ENCODE measurements around the gene SIAH1.

Gene SIAH1

DNA sequence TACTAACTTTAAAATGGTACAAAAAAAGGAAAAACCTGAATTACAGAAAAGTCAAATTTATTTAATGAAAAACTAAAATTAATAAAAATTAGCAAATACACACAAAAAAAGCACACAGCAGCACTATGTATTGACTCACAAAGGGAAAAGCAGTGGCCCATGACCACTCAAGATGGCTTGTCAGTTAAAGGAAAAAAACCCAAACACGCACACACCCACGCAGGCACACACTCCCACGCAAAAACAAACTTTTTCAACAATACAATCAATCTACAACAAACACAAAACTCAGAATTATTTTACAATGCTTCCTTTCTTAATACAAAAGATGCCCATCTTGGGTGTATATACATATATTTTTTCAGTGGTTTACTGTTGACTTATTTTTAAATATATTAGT is 24.2 kb downstream of the SIAH1 start:
- TF ChIP-seq GATA2 (IDR thresholded peaks at IDR 0.05; ENCODE audit: low read depth, low read length) (no peak), GATA3 (IDR thresholded peaks at IDR 0.05; ENCODE audit: low read depth, low read length) (no peak)

DNA sequence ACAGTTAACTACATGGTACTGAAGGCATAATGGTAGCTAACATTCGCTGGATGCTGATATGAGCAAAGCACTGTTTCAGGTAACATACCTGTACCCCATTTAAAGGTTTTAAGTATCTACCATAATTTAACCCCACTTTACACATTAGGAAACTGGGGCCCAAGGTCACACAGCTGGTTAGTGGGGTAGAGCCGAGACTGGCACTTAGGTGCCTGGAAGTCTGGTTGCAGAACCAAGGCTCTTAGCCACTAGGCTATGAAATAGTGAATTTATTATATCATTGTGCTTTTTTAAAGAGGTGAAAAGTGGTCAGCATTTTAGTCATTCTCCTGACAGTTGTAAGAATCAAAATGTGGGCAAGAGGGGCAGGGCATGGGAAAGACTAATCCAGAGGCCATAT is 25.2 kb downstream of the SIAH1 start:
- no peak for TF ChIP-seq GATA2 (IDR thresholded peaks at IDR 0.05; ENCODE audit: low read depth, low read length)
- no peak for TF ChIP-seq GATA3 (IDR thresholded peaks at IDR 0.05; ENCODE audit: low read depth, low read length)

DNA sequence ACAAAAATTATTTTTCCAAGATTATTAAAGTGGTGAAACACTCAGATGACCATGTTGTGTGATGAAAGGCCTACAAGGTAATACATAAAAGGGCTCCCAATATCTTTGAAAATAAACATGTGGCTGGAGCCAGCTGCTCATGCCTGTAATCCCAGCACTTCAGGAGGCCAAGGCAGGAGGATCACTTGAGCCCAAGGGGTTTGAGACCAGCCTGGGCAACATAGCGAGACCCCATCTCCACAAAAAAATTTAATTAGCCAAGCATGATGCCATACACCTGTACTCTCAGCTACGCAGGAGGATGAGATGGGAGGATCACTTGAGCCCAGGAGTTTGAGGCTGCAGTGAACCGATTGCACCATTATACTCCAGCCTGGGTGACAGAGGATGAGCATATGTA is 26.8 kb downstream of the SIAH1 start:
- TF ChIP-seq GATA3 (IDR thresholded peaks at IDR 0.05; ENCODE audit: low read depth, low read length), result no peak
- no peak for TF ChIP-seq GATA2 (IDR thresholded peaks at IDR 0.05; ENCODE audit: low read depth, low read length)

DNA sequence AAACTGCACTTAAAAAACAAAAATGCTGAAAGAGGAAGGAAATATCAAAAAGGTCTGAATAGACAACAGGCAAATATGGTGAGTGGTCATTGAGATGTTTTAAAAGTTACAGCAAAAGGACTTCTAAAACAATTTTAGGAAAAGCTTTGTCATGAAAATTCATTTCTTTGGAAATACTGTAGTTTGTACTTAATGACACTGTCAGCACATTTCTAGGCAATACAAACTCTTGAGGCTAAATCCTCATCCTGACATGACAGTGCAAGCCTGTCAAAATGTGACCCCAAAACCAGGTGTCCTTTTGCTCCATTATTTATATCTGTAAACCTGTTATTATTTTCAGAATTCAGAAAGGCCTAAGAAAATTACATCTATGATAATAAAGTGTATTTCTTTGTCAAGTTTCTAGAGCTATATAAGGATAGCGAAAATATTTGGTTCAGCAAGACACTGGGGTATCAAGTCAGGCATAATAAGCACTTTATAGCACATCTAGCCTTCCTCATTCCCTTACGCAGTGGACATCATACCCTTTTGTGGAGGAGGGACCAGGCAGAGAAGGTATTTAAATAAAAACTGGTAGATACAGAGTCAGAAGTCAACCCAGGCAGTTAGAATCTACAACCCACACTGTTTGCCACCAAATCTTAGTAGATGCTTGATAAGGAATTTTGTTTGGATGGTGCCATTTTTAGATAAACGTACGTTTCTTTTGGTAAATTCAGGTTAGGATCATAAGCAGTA is 28.4 kb downstream of the SIAH1 start:
- TF ChIP-seq GATA2 (IDR thresholded peaks at IDR 0.05; ENCODE audit: low read depth, low read length) (no peak), GATA3 (IDR thresholded peaks at IDR 0.05; ENCODE audit: low read depth, low read length) (no peak)

DNA sequence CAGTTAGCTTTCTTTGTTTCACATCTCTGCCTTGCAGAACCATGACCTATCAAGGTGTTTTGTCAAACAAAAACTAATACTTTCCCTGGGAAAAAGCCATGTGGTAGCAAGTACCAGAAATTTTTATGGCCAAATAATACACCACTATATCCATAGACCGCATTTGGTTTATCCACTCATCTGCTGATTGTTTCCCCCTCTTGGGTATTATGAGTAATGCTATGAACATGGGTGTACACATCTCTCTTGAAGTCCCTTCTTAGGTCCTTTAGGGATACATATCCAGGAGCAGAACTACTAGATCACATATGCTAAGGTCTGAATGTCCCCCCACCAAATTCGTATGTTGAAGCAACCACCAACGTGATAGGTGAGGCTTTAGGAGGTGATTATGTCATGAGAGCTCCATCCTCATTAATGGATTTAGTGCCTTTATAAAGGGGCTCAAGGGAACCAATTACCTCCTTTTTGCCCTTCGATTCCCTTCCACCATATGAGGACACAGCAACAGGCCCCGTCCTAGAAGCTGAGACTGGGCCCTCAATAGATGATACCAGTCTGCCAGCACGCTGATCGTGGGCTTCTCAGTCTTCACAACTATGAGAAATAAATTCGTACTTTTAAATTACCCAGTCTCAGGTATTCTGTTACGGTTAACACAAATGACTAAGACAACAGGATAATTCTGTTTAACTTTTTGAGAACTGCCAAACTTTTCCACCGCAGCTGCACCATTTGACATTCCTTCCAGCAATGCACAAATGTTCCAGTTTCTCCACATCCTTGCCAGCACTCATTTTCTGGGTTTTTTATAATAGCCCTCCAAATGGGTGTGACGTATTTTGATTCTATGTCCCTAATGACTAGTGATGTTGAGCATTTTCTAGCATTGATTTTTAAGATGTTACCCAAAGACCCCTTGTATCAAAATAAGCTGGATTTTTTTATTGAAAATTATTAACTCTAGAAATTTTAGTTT is 30.0 kb downstream of the SIAH1 start:
- TF ChIP-seq GATA2 (IDR thresholded peaks at IDR 0.05; ENCODE audit: low read depth, low read length), result no peak
- no peak for TF ChIP-seq GATA3 (IDR thresholded peaks at IDR 0.05; ENCODE audit: low read depth, low read length)

DNA sequence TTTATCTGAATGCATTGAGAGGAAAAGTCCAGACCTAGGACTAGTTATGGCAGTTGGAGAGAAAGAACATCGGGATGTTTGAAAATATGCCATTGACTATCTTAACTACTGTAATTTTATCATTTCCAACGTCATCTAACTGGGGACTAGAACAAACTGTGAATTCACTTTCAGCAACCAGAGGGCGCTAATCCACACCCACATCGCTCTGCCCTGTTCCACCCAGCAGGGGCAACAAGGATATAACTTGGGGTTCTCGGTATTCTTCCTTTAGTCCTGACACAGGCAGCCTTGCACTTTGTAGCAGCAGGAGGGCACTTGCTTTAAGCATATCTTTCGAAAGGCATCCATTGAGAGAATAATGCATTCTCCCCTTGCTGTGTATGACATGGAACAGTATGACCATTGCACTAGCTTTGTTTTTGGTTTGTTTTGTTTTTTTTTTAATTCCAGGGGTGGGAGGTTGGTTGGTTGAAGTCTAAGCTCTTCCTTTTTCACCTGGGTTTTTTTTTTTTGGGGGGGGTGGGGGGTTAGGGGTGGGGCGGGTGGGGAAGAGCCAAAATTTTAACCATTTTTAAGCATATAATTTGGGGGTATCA is 31.5 kb downstream of the SIAH1 start:
- TF ChIP-seq GATA2 (IDR thresholded peaks at IDR 0.05; ENCODE audit: low read depth, low read length), result no peak
- TF ChIP-seq GATA3 (IDR thresholded peaks at IDR 0.05; ENCODE audit: low read depth, low read length), result no peak

DNA sequence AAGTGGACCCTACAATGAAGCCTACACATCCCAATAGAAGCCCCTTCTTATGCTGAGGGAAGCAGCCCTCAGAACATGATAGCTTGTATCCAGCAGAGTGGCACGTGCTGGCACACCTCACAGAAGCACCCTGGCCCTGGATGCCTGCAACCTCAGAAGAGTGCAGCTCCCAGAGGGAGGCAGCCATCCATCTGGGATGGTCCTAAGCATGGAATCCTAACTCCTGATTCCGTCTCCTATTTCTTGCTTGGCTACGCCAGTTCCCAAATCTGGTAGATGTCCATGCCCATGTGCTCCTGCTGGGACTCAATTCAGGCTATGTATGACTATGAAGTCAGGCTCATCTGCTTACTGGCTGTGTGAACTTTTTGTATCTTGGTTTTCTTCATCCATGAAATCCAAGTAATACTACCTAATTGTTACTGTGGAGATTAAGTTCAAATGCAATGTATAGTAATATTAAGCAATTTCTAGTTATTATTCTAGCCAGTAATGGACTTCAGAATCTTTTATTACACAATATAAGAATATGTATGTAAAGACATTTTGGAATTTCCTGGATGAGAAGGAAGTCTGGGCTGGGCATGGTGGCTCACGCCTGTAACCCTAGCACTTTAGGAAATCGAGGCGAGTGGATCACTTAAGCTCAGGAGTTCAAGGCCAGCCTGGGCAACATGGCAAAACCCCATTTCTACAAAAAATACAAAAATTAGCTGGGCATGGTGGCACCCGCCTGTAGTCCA is 32.4 kb downstream of the SIAH1 start:
- no peak for TF ChIP-seq GATA2 (IDR thresholded peaks at IDR 0.05; ENCODE audit: low read depth, low read length)
- TF ChIP-seq GATA3 (IDR thresholded peaks at IDR 0.05; ENCODE audit: low read depth, low read length), result no peak

DNA sequence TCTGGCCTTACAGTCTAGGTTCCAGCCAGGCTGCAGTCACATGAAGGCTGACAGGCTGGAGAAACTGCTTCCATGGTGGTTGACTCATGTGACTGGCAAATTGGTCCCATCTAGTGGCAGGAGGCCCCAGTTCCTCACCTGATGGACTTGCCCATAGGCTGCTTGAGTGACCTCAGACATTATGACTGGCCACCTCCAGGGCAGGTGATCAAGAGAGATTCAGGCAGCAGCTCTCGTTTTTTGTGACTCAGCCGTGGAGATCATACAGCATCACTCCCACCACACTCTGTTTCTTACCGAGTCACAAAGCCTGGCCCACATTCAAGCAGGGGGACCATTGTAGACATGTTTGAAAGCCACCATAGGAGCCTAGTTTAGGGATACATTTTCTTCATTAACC is 34.5 kb downstream of the SIAH1 start:
- TF ChIP-seq GATA2 (IDR thresholded peaks at IDR 0.05; ENCODE audit: low read depth, low read length) (no peak), GATA3 (IDR thresholded peaks at IDR 0.05; ENCODE audit: low read depth, low read length) (no peak)

DNA sequence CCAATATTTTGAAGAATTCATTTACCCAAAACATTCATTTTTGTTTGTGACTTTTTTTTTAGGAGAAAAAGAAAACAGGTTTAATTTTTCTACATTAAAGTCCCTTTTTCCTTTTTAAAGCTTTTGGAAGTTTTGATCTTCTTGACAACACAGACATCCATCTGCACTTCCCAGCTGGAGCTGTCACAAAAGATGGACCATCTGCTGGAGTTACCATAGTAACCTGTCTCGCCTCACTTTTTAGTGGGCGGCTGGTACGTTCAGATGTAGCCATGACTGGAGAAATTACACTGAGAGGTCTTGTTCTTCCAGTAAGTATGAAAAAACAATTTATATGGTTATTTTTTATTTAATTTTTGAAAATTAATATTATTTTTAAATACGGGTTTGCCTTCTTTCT is 37.2 kb downstream of the SIAH1 start:
- no peak for TF ChIP-seq GATA2 (IDR thresholded peaks at IDR 0.05; ENCODE audit: low read depth, low read length)
- no peak for TF ChIP-seq GATA3 (IDR thresholded peaks at IDR 0.05; ENCODE audit: low read depth, low read length)

DNA sequence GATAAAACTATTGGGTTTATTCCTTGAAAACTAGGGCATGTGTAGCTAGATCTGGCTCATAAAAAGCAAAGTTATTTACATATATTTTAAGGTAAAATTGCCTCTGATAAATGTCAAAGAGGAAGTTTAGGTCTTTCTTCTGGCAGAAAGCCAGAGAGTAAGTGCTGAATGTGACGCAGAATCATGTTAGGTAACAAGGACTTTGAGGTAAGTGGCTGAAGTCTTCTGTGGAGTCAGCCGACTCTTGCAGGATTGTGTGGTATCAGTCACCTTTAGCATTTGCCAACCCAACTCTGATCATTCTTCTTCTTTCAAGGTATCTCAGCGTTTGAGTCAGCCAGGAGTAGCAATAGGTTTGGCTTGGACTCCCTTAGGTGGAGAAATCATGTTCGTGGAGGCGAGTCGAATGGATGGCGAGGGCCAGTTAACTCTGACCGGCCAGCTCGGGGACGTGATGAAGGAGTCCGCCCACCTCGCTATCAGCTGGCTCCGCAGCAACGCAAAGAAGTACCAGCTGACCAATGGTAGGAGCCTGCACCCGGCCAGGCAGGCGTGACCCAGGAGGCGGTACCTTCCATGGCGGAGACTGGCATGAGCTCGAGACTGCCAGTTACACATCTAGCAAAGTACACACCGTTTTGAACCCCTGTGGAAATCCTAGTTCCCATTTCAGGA is 37.9 kb downstream of the SIAH1 start:
- TF ChIP-seq GATA2 (IDR thresholded peaks at IDR 0.05; ENCODE audit: low read depth, low read length) (no peak), GATA3 (IDR thresholded peaks at IDR 0.05; ENCODE audit: low read depth, low read length) (no peak)

DNA sequence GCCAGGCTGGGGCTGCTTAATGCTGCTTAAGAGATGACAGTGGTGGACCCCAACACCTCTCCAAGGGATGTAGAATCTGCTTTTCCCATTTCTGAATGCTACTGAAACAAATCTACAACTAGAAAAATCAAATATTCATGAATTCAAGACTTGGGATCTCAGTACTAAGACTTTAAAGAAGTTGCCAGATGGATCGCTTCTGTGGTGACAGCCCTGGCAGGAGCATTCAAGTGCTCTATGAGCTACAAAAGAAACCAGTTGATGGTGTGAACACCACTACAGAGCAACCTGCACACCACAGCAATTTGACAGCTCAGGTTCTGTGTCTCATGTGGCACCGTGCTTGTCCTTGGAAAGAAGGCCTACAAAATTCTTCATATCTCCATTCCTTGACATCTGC is 42.6 kb downstream of the SIAH1 start:
- no peak for TF ChIP-seq GATA3 (IDR thresholded peaks at IDR 0.05; ENCODE audit: low read depth, low read length)
- TF ChIP-seq GATA2 (IDR thresholded peaks at IDR 0.05; ENCODE audit: low read depth, low read length), result no peak

DNA sequence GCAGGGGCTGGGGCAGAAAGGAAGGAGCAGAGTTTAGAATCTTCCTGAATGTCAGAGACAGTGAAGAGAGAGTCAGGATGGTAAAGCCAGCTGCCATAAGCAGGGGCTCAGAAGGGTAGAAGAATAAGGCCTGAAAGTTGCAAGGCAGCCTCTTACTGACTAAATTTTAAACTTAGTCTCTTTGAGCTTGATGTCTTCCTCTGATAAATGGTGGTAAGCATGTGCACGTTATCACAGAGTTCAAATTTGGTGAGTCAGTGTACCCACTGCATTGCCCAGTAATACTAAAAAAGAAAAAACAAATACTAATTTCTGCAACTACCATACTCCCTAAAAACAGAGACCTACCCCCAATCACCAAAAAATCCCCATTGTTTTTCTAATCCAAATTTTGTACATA is 45.2 kb downstream of the SIAH1 start:
- TF ChIP-seq GATA2 (IDR thresholded peaks at IDR 0.05; ENCODE audit: low read depth, low read length), result no peak
- no peak for TF ChIP-seq GATA3 (IDR thresholded peaks at IDR 0.05; ENCODE audit: low read depth, low read length)

DNA sequence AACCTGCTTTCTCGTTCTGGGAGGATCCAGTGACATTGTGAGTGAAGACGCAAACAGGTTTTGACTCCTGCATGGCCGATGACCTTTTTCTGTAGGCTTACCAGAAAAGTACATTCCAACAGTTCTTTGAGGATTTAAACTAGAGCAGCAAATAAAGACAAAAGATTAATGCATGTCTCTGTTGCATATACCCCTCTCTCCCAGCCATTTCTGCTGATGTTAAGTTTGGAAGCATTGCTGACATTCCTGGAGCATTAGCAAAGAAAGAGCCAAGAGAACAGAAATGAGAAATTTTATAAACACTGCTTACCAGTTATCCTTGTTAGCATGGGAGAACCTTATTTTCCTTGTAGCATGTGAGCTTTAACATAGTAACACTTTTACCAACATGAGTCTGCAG is 49.3 kb downstream of the SIAH1 start:
- no peak for TF ChIP-seq GATA2 (IDR thresholded peaks at IDR 0.05; ENCODE audit: low read depth, low read length)
- no peak for TF ChIP-seq GATA3 (IDR thresholded peaks at IDR 0.05; ENCODE audit: low read depth, low read length)

All from SH-SY5Y (cell line).